22Rv1 (cell line): ENCODE data around the gene ARHGEF2.

Experiments
- CTCF ChIP-seq: fragments of 450-650 bp; IDR thresholded peaks from 2 replicates; pipeline ENCODE4 v1.5.1; 2017; ENCODE audit warnings: mild to moderate bottlenecking
- ZFX ChIP-seq: fragments of 450-650 bp; IDR thresholded peaks from 2 replicates; pipeline ENCODE4 v1.6.1; 2017; ENCODE audit warnings: antibody characterized with exemption, borderline replicate concordance

GRCh38 chr1:155929057-155929456 lies 49.3 kb downstream of the ARHGEF2 start:
- TF ChIP-seq CTCF (no peak), ZFX (no peak)
